Spleen (tissue), 11 donors: ENCODE measurements around the gene TRIM26. TPM values are rescaled to one million over a fixed set of nuclear protein-coding genes. Genes with fewer than 3 reads are reported as not detected.
"Not testable (repeated sequence)": the region's sequence is repeated elsewhere in the genome, so short reads cannot be mapped to it uniquely, and the experiment has no call there.

ENCODE experiments used
- DNase-seq: peaks from one replicate; pipeline ENCODE4 v3.0.0-alpha.2; 2020
- H3K27ac ChIP-seq, 8 donors: fragments of 200-600 bp; sonication (generic) in 7 of 8; 1 replicate in 4 of 8; 2 replicates in 4 of 8; pipeline versions ENCODE4 v1.5.0 to v1.8.0; 2016 to 2021; ENCODE audit warnings: inconsistent platforms in 4 of 8, mild to moderate bottlenecking in 4 of 8, moderate library complexity in 1 of 8
- H3K27me3 ChIP-seq, 7 donors: fragments of 200-600 bp; sonication (generic) in 6 of 7; replicated peaks in 1 of 7; 1 replicate in 4 of 7; 2 replicates in 3 of 7; pipeline versions ENCODE4 v1.5.0 to v1.8.0; 2016 to 2021; ENCODE audit warnings: inconsistent platforms in 3 of 7, mild to moderate bottlenecking in 1 of 7
- H3K36me3 ChIP-seq, 6 donors: fragments of 200-600 bp; sonication (generic) in 5 of 6; 1 replicate in 4 of 6; 2 replicates in 2 of 6; pipeline versions ENCODE4 v1.5.0 to v1.8.0; 2016 to 2021; ENCODE audit warnings: inconsistent platforms in 2 of 6
- H3K4me1 ChIP-seq, 6 donors: fragments of 200-600 bp; sonication (generic) in 5 of 6; 1 replicate in 3 of 6; 2 replicates in 3 of 6; pipeline versions ENCODE4 v1.5.0 to v1.8.0; 2016 to 2021; ENCODE audit warnings: inconsistent platforms in 3 of 6
- H3K4me3 ChIP-seq, 8 donors: fragments of 200-600 bp; sonication (generic) in 7 of 8; 1 replicate in 4 of 8; 2 replicates in 4 of 8; pipeline versions ENCODE4 v1.5.0 to v1.8.0; 2016 to 2021; ENCODE audit warnings: inconsistent platforms in 4 of 8, mild to moderate bottlenecking in 4 of 8, moderate library complexity in 2 of 8
- H3K9me3 ChIP-seq, 8 donors: fragments of 200-600 bp; sonication (generic) in 7 of 8; 1 replicate in 4 of 8; 2 replicates in 4 of 8; pipeline versions ENCODE4 v1.5.0 to v1.8.0; 2016 to 2021; ENCODE audit warnings: inconsistent platforms in 4 of 8
- POLR2A ChIP-seq, 3 donors: fragments of 450-650 bp; IDR thresholded peaks; one replicate each; pipeline ENCODE4 v1.5.1; 2017; ENCODE audit warnings: antibody characterized with exemption in 3 of 3, mild to moderate bottlenecking in 1 of 3
- POLR2AphosphoS5 ChIP-seq, 3 donors: sonication (generic); formaldehyde crosslinking; IDR thresholded peaks; one replicate each; pipeline ENCODE4 v1.5.1; 2017; ENCODE audit warnings: antibody characterized with exemption in 3 of 3
- WGBS, 5 donors: extraction: QIAGEN DNeasy Blood & Tissue Kit in 3 of 5; methylation state at CpG; one replicate each; pipeline versions ENCODE4 v1.1.5 to v1.1.7; 2013 to 2018; 5-methylcytosine and 5-hydroxymethylcytosine counted together
- intact Hi-C: fragments of 100-400 bp; cut with DNase I; formaldehyde crosslinking; loops from one replicate; pipeline ENCODE4 v1.15.0; 2023; ENCODE audit warnings: low total_unique reads
- polyA plus RNA-seq, 3 donors: library from polyadenylated mRNA; stranded (reverse); fragments of 200-250 nt; gene quantifications; one replicate each; pipeline ENCODE4 v1.2.1, GENCODE V29; 2013
- total RNA-seq, 7 donors: library from RNA; depleted of rRNA in 3 of 7; stranded (reverse); fragments of >200 nt in 3 of 7; fragmentation: NEBNext Ultra II Directional in 4 of 7; extraction: Animal tissue kit (Norgen Biotek cat#: 25700) in 4 of 7; gene quantifications; one replicate each; pipeline versions ENCODE4 v1.1.0 to v1.2.1, GENCODE V29; 2016 to 2021
- TF ChIP-seq, protein P1 (sequence below), 11 experiments: fragments of 200-600 bp in 7 of 11; fragments of 450-650 bp in 4 of 11; sonication (generic) in 4 of 11; IDR thresholded peaks in 8 of 11; conservative IDR thresholded peaks in 3 of 11; 1 replicate in 7 of 11; 2 replicates in 4 of 11; pipeline versions ENCODE4 v1.4.0 to v1.8.0; 2016 to 2021; ENCODE audit warnings: antibody characterized with exemption in 11 of 11, inconsistent platforms in 4 of 11, mild to moderate bottlenecking in 1 of 11
- donor health status: healthy with polysubstance abuse.
- donor health status: DM: no; HTN: no; CAD: no; lungs with moderate emphysema.
- donor health status: DM: no; HTN: no; CAD: no.
- donor health status: Bipolar disorder and iron deficiency.
- donor health status: healthy.
- donor health status: DM: no; HTN: no; CAD: no.
- donor health status: DM: yes; HTN: yes; CAD: no.

TRIM26 gene
- total and polyA plus RNA-seq, 10 donors = 22.6 to 64.3 (median 46.8) TPM

- Histone ChIP-seq H3K9me3 (no peaks in the 10 kb centered on the region), H3K36me3 (no peaks in the 10 kb centered on the region), H3K27ac (no peak overlapping the region), H3K4me1 (no peaks in the 10 kb centered on the region), H3K4me3 (no peak overlapping the region), H3K27me3 (no peaks in the 10 kb centered on the region)
- DNase-seq = no peak
- WGBS, 5 donors = 44 to 64% (median 55%) methylated on average over 2 of the region's 2 CpGs
- intact Hi-C loops = no loop called here
- TF ChIP-seq POLR2A (IDR thresholded peaks at IDR 0.05) (no peak), POLR2AphosphoS5 (IDR thresholded peaks at IDR 0.05) (no peak)
- TF ChIP-seq, protein P1, sequence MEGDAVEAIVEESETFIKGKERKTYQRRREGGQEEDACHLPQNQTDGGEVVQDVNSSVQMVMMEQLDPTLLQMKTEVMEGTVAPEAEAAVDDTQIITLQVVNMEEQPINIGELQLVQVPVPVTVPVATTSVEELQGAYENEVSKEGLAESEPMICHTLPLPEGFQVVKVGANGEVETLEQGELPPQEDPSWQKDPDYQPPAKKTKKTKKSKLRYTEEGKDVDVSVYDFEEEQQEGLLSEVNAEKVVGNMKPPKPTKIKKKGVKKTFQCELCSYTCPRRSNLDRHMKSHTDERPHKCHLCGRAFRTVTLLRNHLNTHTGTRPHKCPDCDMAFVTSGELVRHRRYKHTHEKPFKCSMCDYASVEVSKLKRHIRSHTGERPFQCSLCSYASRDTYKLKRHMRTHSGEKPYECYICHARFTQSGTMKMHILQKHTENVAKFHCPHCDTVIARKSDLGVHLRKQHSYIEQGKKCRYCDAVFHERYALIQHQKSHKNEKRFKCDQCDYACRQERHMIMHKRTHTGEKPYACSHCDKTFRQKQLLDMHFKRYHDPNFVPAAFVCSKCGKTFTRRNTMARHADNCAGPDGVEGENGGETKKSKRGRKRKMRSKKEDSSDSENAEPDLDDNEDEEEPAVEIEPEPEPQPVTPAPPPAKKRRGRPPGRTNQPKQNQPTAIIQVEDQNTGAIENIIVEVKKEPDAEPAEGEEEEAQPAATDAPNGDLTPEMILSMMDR (IDR thresholded peaks at IDR 0.05 in 8 of 11, conservative IDR thresholded peaks at IDR 0.05 in 3 of 11) = no peak
These were observed 17.9 kb upstream of the TRIM26 start for GRCh38 chr6:30231067-30231466.

DNA sequence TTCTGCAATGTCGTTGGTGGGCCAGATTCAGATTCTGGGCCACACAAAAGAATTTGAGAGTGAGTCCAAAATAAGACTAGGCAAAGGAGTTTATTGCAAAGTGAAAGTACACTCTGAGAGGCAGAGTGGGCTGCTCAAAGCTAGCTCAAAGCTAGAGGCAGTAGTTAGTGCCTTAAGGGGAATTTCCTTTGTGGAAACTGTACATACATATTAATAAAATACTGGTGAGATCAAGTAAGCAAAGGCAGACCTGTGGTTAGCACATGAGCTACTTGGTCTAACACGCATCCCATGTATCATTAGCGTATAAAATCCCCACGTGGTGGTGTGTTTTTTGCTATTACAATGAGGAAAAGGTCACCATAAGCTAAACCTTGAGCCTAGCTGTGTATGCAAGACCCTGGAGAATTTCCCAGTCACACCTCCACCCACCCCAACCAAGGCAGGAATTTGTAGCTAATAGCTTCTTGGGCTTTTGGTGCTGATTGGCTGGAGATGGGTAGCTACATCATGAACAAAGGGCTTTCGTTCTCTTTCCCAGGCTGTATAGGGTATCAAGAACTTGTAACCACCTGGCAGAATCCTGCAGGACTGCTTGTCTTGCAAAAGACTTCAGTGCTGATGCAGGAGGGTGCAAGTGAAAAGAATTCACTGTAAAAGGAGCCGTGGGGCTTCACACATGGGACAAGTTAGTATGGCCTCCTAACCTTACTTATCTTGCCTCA is 14.7 kb upstream of the TRIM26 start:
- Histone ChIP-seq H3K36me3 (no peaks in the 10 kb centered on the region), H3K9me3 (peaks cover 0 to 20% (median 18%) of the 10 kb centered on the region in 8 donors), H3K27ac (peak overlapping the region in 2 of 8 donors; percentile 24 to 32), H3K4me3 (no peak overlapping the region), H3K27me3 (no peaks in the 10 kb centered on the region), H3K4me1 (no peaks in the 10 kb centered on the region)
- intact Hi-C loops = no loop called here
- TF ChIP-seq, protein P1 (IDR thresholded peaks at IDR 0.05 in 8 of 11, conservative IDR thresholded peaks at IDR 0.05 in 3 of 11) = no peak
- TF ChIP-seq POLR2AphosphoS5 (IDR thresholded peaks at IDR 0.05) (no peak), POLR2A (IDR thresholded peaks at IDR 0.05) (no peak)
- 58 to 76% (median 73%) methylated on average over 6 of the region's 6 CpGs for WGBS, 5 donors
- no peak for DNase-seq

DNA sequence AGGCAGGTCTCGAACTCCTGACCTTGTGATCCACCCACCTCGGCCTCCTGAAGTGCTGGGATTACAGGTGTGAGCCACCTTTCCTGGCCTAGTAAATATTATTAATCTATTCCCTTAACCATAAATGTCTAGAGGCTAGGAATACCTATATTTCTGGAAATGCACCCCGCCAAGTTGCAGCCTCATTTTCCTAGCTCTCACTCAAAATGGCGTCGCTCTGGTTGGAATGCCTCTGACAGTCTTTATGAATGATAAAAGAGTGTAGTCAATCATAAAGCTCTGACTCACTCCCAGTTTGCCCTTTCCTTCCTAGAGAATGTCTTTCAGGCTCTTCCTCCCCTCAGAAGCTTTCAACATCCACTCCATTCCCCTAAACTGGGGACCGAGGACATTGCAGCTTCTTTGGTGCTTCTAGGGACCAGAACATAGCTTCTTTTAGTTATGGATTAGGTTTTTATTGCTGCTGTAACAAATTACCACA is 14.1 kb upstream of the TRIM26 start:
- TF ChIP-seq POLR2A (IDR thresholded peaks at IDR 0.05) = no peak
- TF ChIP-seq, protein P1 (IDR thresholded peaks at IDR 0.05 in 8 of 11, conservative IDR thresholded peaks at IDR 0.05 in 3 of 11) = no peak
- TF ChIP-seq POLR2AphosphoS5 (IDR thresholded peaks at IDR 0.05) = no peak
- WGBS, 5 donors = 76 to 91% (median 89%) methylated on average over 6 of the region's 6 CpGs

DNA sequence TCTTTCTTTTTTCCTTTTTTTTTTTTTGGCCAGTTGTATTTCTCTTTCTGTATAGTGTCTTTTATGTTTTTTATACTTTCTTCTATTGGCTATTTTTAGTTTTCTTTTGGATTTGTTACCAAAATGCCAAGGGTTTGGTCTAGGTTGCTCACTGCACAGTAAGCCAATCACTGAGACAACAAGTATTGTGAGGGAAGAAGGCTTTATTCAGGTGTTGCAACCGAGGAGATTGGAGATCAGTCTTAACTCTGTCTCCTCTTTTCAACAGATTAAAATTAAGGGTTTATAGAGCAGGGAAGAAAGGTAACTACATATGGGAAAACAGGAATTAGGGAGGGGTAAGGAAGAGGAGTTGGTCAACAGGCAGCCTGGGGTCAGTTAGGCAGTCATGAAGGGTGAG is 10.1 kb upstream of the TRIM26 start:
- 69 to 95% (median 86%) methylated on average over 1 of the region's 1 CpG for WGBS, 5 donors
- DNase-seq = no peak
- Histone ChIP-seq H3K4me1 (peaks cover 0 to 9% (median 6%) of the 10 kb centered on the region in 6 donors), H3K36me3 (no peaks in the 10 kb centered on the region), H3K27ac (no peak overlapping the region), H3K27me3 (no peaks in the 10 kb centered on the region), H3K4me3 (no peak overlapping the region), H3K9me3 (peaks cover 0 to 28% (median 23%) of the 10 kb centered on the region in 8 donors)
- TF ChIP-seq, protein P1 (IDR thresholded peaks at IDR 0.05 in 8 of 11, conservative IDR thresholded peaks at IDR 0.05 in 3 of 11) = no peak
- no peak for TF ChIP-seq POLR2AphosphoS5 (IDR thresholded peaks at IDR 0.05)
- TF ChIP-seq POLR2A (IDR thresholded peaks at IDR 0.05) = no peak
- intact Hi-C loops = no loop called here

More for the DNA sequence above, 14.1 kb upstream of the TRIM26 start:
- Histone ChIP-seq H3K36me3 (no peaks in the 10 kb centered on the region), H3K9me3 (peaks cover 0 to 26% (median 23%) of the 10 kb centered on the region in 8 donors), H3K4me3 (no peak overlapping the region), H3K4me1 (no peaks in the 10 kb centered on the region), H3K27ac (peak overlapping the region in 1 of 8 donors; percentile 24), H3K27me3 (no peaks in the 10 kb centered on the region)
- intact Hi-C loops = no loop called here
- no peak for DNase-seq

DNA sequence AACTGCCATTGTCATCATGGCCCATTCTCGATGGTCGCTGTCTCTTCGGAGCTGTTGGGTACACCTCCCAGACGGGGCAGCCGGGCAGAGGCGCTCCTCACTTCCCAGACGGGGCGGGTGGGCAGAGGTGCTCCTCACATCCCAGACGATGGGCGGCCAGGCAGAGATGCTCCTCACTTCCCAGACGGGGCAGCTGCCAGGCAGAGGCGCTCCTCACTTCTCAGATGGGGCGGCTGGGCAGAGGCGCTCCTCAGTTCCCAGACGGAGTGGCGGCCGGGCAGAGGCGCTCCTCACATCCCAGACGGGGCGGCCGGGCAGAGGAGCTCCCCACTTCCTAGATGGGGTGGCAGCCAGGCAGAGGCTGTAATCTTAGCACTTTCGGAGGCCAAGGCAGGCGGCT is 8.8 kb upstream of the TRIM26 start:
- H3K27me3 ChIP-seq, H3K4me3 ChIP-seq, H3K27ac ChIP-seq, H3K36me3 ChIP-seq, DNase-seq, intact Hi-C loops, H3K4me1 ChIP-seq: not testable (repeated sequence)
- 89 to 98% (median 93%) methylated on average over 22 to 23 of the region's 23 CpGs for WGBS, 5 donors
- H3K9me3 ChIP-seq = peaks cover 0 to 28% (median 23%) of the 10 kb centered on the region in 8 donors

DNA sequence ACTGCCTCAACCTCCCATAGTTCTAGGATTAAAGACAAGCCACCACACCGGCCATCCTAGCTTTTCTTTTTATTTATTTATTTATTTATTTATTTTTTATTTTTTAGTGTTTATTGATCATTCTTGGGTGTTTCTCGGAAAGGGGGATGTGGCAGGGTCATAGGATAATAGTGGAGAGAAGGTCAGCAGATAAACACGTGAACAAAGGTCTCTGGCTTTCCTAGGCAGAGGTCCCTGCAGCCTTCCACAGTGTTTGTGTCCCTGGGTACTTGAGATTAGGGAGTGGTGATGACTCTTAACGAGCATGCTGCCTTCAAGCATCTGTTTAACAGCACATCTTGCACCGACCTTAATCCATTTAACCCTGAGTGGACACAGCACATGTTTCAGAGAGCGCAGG is 8.2 kb upstream of the TRIM26 start:
- H3K4me1 ChIP-seq, H3K27me3 ChIP-seq, intact Hi-C loops, DNase-seq, H3K27ac ChIP-seq, H3K4me3 ChIP-seq, H3K36me3 ChIP-seq: not testable (repeated sequence)
- 80 to 91% (median 83%) methylated on average over 6 of the region's 6 CpGs for whole genome bisulfite sequencing, 5 donors
- H3K9me3 ChIP-seq = peaks cover 0 to 28% (median 23%) of the 10 kb centered on the region in 8 donors
